Suprapubic skin (tissue), 4 donors: Measurements from ENCODE around the gene MEAK7. TPM values are rescaled to one million over a fixed set of nuclear protein-coding genes. Genes with fewer than 3 reads are reported as not detected.

Experiments
- DNase-seq, 2 donors: peaks; one replicate each; pipeline ENCODE4 v3.0.0-alpha.2; 2019; ENCODE audit warnings: low spot score in 2 of 2
- H3K27ac ChIP-seq: fragments of 200-600 bp; sonication (generic); one replicate; pipeline ENCODE4 v1.5.1; 2019
- H3K27me3 ChIP-seq: fragments of 200-600 bp; sonication (generic); one replicate; pipeline ENCODE4 v1.5.1; 2019
- H3K36me3 ChIP-seq: fragments of 200-600 bp; sonication (generic); one replicate; pipeline ENCODE4 v1.5.1; 2019
- H3K4me1 ChIP-seq: fragments of 200-600 bp; sonication (generic); one replicate; pipeline ENCODE4 v1.5.1; 2019
- H3K4me3 ChIP-seq: fragments of 200-600 bp; sonication (generic); one replicate; pipeline ENCODE4 v1.5.1; 2019; ENCODE audit warnings: mild to moderate bottlenecking
- H3K9me3 ChIP-seq: fragments of 200-600 bp; sonication (generic); one replicate; pipeline ENCODE4 v1.5.1; 2019
- EP300 ChIP-seq: sonication (generic); formaldehyde crosslinking; IDR thresholded peaks from one replicate; pipeline ENCODE4 v1.6.1; 2017; ENCODE audit warnings: antibody characterized with exemption
- POLR2A ChIP-seq, 2 donors: fragments of 450-650 bp; IDR thresholded peaks; one replicate each; pipeline ENCODE4 v1.6.1; 2017; ENCODE audit warnings: antibody characterized with exemption in 2 of 2, mild to moderate bottlenecking in 2 of 2, moderate library complexity in 2 of 2
- POLR2AphosphoS5 ChIP-seq, 3 donors: sonication (generic); formaldehyde crosslinking; IDR thresholded peaks; one replicate each; pipeline ENCODE4 v1.6.1; 2017; ENCODE audit warnings: antibody characterized with exemption in 3 of 3
- WGBS: methylation state at CpG from one replicate; pipeline ENCODE4 v1.1.5; 2018; 5-methylcytosine and 5-hydroxymethylcytosine counted together
- total RNA-seq, 4 donors: library from RNA; depleted of rRNA; stranded (reverse); fragments of >200 nt; gene quantifications; one replicate each; pipeline ENCODE4 v1.1.0, GENCODE V29; 2016
- TF ChIP-seq, protein P1 (sequence below), 2 donors: fragments of 200-600 bp in 1 of 2; fragments of 450-650 bp in 1 of 2; sonication (generic) in 1 of 2; IDR thresholded peaks; one replicate each; pipeline ENCODE4 v1.5.1; 2016 to 2019; ENCODE audit warnings: antibody characterized with exemption in 2 of 2, mild to moderate bottlenecking in 1 of 2, moderate library complexity in 1 of 2

MEAK7 gene
- total RNA-seq, 4 donors from 2014 or later, result 9.2 to 17.9 (median 13.6) TPM

DNA sequence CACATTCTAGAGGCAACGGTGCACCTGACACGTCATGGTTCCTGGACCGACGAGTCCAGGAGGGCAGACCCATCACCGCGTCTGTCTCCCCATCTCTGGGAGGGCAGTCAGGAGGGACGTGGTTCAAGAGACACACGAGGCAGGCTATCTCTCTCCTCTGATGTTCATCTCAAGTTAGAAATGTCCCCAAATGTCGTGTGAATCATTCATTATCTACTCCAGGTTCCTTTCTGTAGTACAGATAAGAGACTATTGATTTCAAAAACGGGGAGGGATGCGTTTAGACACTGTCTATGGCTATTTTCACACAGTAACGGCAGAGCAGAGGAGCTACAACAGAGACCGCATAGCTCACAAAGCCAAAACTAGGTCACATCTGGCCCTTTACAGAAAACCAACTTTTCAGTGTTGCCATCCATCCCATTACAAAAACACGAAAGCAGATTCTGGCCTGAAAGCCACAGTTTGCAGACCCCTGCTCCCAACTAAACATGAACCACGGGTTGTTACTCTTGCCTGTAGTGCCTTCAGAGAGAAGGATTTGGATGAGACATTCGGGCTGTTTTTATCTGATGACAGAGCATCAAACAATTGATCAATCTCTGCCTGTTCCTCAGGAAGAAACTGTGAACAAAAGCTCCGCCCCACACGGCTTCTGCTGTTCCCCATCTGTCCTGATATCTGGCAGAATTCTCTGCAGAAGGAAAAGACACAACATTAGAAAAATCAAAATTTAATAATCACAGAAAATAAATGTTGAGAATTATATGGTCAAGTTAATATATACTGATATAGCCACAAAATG, 6.8 kb downstream of the MEAK7 start:
- no peak overlapping the region for H3K27ac ChIP-seq
- peaks cover 60% of the 10 kb centered on the region for H3K36me3 ChIP-seq
- peak in 1 of 2 donors; percentile 9 for DNase-seq
- 74% methylated on average over 18 of the region's 18 CpGs for WGBS
- TF ChIP-seq POLR2AphosphoS5 (IDR thresholded peaks at IDR 0.05), result no peak
- no peak for TF ChIP-seq POLR2A (IDR thresholded peaks at IDR 0.05)
- TF ChIP-seq EP300, result no peak
- TF ChIP-seq, protein P1, sequence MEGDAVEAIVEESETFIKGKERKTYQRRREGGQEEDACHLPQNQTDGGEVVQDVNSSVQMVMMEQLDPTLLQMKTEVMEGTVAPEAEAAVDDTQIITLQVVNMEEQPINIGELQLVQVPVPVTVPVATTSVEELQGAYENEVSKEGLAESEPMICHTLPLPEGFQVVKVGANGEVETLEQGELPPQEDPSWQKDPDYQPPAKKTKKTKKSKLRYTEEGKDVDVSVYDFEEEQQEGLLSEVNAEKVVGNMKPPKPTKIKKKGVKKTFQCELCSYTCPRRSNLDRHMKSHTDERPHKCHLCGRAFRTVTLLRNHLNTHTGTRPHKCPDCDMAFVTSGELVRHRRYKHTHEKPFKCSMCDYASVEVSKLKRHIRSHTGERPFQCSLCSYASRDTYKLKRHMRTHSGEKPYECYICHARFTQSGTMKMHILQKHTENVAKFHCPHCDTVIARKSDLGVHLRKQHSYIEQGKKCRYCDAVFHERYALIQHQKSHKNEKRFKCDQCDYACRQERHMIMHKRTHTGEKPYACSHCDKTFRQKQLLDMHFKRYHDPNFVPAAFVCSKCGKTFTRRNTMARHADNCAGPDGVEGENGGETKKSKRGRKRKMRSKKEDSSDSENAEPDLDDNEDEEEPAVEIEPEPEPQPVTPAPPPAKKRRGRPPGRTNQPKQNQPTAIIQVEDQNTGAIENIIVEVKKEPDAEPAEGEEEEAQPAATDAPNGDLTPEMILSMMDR (IDR thresholded peaks at IDR 0.05), result no peak
- no peaks in the 10 kb centered on the region for H3K4me1 ChIP-seq
- no peak overlapping the region for H3K4me3 ChIP-seq
- H3K27me3 ChIP-seq, result no peaks in the 10 kb centered on the region
- H3K9me3 ChIP-seq, result no peaks in the 10 kb centered on the region

DNA sequence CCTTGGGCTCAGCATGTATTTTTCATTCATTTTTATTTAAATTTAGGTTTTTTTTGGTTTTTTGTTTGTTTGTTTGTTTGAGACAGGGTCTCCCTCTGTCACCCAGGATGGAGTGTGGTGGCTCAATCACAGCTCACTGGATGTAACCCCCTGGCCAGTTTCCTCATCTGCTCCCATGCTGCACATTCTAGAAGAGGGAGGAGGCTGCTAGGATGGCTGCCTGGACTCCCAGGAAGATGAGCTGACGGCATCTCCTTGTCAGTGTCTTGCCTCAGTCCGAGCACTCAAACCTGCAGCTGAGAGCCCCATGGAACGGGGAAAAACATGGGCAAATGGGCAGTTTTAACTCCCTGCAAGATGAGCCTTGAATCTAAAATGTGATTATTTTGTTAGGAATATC, 7.5 kb downstream of the MEAK7 start:
- Histone ChIP-seq H3K4me3 (no peak overlapping the region), H3K4me1 (no peaks in the 10 kb centered on the region), H3K27me3 (no peaks in the 10 kb centered on the region), H3K36me3 (peaks cover 60% of the 10 kb centered on the region), H3K9me3 (no peaks in the 10 kb centered on the region), H3K27ac (no peak overlapping the region)
- TF ChIP-seq POLR2A (IDR thresholded peaks at IDR 0.05) (no peak), EP300 (no peak)
- peak in 1 of 2 donors; percentile 57 for DNase-seq
- WGBS, result 92% methylated on average over 3 of the region's 3 CpGs

DNA sequence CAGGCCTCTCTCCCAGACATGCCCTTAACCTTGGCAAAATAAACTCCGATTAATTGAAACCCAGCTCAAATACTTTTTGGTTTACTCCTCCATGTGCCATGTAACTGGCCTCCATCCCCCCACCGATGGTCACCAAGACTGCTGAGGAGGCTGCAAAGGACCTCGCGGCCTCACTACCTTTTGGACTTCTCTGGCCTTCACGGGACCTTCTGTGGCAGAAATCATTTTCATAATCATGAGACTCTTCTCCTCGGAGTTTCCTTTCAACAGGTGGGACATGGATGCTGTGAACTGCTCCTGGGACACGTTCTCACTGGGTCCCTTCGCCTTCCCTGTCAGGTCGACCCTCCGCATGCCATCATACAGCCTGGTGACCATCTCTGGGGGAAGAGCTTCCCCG, 9.0 kb downstream of the MEAK7 start:
- H3K36me3 ChIP-seq, result peaks cover 60% of the 10 kb centered on the region
- H3K4me1 ChIP-seq, result no peaks in the 10 kb centered on the region
- TF ChIP-seq POLR2AphosphoS5 (IDR thresholded peaks at IDR 0.05) (no peak), EP300 (no peak), POLR2A (IDR thresholded peaks at IDR 0.05) (no peak)
- TF ChIP-seq, protein P1 (IDR thresholded peaks at IDR 0.05), result no peak
- 94% methylated on average over 11 of the region's 11 CpGs for WGBS
- H3K27me3 ChIP-seq, result no peaks in the 10 kb centered on the region
- H3K9me3 ChIP-seq, result no peaks in the 10 kb centered on the region
- DNase-seq, result peak in 1 of 2 donors; percentile 15
- no peak overlapping the region for H3K27ac ChIP-seq
- no peak overlapping the region for H3K4me3 ChIP-seq

DNA sequence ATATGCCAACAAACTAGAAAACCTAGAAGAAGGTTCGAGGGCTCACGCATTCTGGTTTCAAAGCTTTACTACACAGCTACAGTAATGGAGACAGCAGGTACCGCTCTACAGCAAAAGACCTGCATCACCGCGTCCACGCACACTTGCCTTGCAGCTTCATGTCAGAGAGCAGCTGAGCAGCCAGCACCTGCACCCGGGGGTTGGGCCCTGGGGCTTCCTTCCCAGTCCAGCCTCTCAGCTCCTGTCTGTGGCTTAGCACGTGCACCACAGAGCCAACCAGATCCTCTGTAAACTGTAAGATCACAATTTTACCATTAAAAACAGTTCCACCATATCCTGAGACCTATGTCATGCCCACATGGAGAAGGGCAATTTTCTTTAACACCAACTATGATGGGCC, 15.3 kb downstream of the MEAK7 start:
- Histone ChIP-seq H3K36me3 (peaks cover 61% of the 10 kb centered on the region), H3K27ac (no peak overlapping the region)
- DNase-seq, result peak in 1 of 2 donors; percentile 48

DNA sequence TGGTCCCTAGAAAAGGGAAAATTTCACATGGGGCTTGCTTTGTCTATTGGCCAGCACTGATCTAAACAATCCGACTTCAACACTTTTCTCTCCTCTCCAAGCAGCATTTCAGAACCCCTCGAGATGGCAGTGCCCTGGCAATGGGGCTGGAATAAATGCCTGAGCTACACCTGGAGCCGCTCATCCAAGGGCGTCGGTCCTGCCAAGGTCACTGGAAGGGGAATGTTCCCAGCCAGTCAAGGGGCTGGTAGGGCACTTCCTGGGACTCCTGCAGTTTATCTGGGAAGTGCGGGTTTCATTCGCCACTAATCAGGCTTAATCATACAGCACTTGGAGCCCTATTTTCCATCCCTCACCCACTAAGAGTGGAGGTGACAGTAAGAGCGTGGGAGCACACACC, 17.1 kb downstream of the MEAK7 start:
- TF ChIP-seq, protein P1 (IDR thresholded peaks at IDR 0.05), result no peak
- TF ChIP-seq EP300 (no peak), POLR2AphosphoS5 (IDR thresholded peaks at IDR 0.05) (no peak), POLR2A (IDR thresholded peaks at IDR 0.05) (no peak)
- peaks cover 3% of the 10 kb centered on the region for H3K4me1 ChIP-seq
- no peak overlapping the region for H3K27ac ChIP-seq
- 91% methylated on average over 8 of the region's 8 CpGs for WGBS
- peak in 1 of 2 donors; percentile 53 for DNase-seq
- no peaks in the 10 kb centered on the region for H3K9me3 ChIP-seq
- no peaks in the 10 kb centered on the region for H3K27me3 ChIP-seq
- peaks cover 70% of the 10 kb centered on the region for H3K36me3 ChIP-seq
- no peak overlapping the region for H3K4me3 ChIP-seq

More for the DNA sequence above, 15.3 kb downstream of the MEAK7 start:
- TF ChIP-seq EP300 (no peak), POLR2AphosphoS5 (IDR thresholded peaks at IDR 0.05) (no peak), POLR2A (IDR thresholded peaks at IDR 0.05) (no peak)
- TF ChIP-seq, protein P1 (IDR thresholded peaks at IDR 0.05), result no peak
- H3K9me3 ChIP-seq, result no peaks in the 10 kb centered on the region
- H3K4me3 ChIP-seq, result no peak overlapping the region
- no peaks in the 10 kb centered on the region for H3K27me3 ChIP-seq
- 89% methylated on average over 7 of the region's 8 CpGs for WGBS
- H3K4me1 ChIP-seq, result peaks cover 3% of the 10 kb centered on the region
